ENCODE data around the gene USP49.

DNA sequence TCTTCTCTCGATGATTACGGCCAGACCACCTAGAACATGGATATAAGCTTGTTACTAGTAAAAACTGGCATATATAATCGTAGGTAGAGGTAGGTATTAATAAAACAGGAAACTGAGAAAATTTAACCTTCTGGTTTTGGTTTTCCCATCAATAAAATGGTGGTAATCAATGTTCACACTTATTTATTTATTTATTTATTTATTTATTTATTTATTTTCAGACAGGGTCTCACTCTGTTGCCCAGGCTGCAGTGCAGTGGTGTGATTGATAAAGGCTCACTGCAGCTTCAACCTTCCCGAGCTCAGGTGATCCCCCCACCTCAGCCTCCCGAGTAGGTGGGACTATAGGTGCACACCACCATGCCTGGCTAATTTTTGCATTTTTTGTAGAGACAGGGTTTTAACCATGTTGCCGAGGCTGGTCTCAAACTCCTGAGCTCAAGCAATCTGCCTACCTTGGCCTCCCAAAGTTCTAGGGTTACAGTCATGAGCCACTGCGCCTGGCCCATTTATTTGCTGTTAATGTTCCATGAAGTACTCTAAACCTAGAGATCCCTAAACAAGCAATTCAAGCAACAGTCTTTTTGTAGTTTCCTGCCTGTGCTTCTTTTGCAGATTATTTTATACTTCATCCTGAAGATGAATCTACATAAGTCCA is 96.1 kb downstream of the USP49 start:
- TF ChIP-seq, protein P1, sequence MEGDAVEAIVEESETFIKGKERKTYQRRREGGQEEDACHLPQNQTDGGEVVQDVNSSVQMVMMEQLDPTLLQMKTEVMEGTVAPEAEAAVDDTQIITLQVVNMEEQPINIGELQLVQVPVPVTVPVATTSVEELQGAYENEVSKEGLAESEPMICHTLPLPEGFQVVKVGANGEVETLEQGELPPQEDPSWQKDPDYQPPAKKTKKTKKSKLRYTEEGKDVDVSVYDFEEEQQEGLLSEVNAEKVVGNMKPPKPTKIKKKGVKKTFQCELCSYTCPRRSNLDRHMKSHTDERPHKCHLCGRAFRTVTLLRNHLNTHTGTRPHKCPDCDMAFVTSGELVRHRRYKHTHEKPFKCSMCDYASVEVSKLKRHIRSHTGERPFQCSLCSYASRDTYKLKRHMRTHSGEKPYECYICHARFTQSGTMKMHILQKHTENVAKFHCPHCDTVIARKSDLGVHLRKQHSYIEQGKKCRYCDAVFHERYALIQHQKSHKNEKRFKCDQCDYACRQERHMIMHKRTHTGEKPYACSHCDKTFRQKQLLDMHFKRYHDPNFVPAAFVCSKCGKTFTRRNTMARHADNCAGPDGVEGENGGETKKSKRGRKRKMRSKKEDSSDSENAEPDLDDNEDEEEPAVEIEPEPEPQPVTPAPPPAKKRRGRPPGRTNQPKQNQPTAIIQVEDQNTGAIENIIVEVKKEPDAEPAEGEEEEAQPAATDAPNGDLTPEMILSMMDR (IDR thresholded peaks at IDR 0.05): no peak
- TF ChIP-seq POLR2A (IDR thresholded peaks at IDR 0.05): no peak

All from right lobe of liver (tissue), 4 donors.